GM19452 (cell line): ENCODE results near the gene PHACTR3.

ENCODE experiments used
- ATAC-seq: cut with Tn5 transposase; IDR thresholded peaks from one replicate; pipeline ENCODE4 v1.9.1; 2021; ENCODE audit not compliant: unreplicated experiment

PHACTR3 gene

DNA sequence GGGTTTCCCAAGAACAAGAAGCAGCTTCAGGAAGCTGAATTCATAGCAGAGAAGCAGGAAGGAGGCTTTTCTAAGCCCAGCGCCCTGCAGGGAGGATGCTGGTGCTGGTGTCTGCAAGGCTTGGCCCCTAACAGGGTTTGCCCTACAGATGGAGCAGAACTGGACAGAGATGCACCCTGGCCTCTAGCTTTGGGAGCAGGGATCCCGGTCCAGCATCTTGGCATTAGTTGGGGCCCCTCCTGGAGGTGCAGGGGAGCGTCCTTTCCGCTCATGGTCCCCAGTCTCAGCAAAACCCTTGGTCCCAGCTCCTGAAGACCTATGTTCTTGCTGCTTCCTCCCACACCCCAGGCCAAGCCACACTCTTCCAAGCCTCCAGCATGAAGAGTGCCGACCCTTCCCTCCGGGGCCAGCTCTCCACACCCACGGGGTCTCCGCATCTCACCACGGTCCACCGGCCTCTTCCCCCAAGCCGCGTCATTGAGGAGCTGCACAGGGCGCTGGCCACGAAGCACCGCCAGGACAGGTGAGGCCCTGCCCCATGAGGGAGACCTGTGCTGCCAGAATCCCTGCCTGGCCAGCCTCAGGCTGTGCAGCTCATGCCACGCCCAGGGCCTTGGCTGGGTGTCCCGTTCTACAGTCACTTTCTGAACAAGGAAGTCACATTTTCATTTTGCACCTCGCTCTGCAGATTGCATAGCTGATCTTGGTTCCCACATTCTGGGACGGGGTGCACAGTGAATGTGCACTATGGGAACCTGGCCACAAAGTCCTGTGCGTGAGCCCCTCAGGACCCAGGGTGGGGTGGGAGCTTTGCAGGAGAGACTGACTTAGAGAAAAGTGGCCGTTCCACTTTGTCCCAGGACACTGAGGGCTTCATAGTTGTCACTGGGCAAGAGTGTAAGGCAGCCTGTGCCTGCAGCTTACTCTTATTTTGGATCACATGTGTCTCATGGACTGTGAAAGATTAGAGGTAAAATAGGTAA lies 168.9 kb downstream of the PHACTR3 start:
- no peak for ATAC-seq

DNA sequence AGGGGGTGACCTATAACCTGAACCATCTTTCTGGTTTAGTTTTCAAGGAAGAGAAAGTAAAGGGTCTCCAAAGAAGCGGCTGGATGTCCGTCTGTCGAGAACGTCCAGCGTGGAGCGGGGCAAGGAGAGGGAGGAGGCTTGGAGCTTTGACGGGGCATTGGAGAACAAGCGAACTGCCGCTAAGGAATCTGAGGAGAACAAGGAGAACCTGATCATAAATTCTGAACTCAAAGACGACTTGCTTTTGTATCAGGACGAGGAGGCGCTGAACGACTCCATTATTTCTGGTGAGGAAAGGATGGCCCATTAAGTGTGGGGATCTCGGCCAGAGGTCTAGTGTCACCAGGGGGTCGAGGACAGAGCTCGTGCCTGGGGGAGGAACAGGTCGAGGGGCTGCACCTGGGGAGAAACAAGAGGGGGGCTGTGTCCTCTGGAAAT lies 169.9 kb downstream of the PHACTR3 start:
- no peak for ATAC-seq

DNA sequence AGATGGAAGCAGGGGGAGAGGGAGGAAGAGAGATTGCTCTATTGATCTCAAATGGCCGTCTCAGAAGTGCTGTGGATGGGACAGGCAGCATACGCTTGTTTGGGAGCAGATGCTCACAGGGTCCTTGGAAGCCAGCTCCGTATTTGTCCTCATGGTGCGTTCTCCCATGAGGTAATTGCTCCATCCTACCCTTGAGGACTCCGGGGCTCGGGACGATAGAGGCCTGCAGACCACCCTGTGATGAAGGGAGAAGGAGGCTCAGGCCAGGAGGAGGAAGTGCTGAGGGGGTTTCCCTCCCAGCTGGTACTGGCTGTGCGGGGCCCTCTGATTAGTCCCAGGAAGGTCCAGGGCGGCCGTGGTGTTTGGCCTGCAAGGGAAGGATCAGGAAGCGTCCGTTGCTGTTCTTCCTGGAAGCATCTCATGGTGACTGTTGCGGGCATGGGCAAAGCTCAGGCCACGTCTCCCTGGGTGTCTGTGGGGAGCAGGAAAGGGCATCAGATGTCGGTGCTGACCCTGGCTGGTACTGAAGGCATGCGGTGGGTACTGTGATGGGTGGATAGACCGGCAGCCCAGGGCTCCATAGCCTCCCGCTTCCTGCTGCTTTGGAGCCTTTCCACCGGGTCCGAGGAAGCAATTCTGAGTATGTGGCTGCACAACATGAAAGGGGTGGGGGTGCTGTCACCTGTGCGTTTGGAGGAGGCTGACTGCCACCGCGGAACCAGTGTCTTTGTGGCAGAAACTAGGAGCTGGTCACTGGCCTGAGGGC lies 170.8 kb downstream of the PHACTR3 start:
- ATAC-seq, result no peak

DNA sequence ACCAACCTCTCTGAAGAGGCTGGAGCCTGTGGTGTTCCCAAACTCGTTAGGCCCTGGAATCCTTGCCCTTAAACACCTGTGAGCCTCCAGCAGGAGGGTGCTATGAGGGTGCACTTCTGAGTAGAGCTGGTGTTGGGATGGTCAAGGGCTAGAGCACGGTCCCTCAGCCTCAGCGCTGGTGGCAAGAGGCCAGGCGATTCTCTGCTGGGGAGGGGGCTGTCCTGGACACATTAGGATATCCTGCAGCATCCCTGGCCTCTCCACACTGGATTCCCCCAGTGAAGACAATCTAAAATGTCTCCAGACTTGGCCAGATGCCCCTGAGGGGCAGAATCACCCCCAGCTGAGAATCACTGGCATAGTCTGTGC lies 171.3 kb downstream of the PHACTR3 start:
- no peak for ATAC-seq

DNA sequence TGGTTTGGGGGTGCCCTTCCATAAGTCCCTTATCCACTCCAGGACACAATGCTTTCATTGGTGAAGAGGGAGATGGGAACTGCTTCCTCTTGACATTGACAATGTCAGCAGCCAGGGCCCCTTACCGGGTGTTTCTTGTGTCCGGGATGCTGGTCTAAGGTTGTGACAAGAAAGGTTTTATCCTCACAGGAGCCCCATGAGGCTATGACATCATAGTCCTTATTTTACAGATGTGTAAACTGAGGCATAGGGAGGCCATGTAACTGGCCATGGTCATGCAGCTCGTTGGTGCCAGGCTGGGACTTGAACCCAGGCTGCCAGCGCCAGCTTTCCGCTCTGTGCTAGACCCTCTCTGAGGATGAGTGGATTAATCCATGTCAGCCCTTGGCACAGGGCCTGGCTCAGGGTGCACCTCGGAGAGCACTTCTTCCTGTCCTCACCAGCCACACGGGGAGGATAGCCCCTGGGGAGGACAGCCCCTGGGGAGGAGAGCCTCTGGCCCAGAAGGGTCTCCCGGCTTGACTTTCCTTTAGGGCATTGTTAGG lies 171.8 kb downstream of the PHACTR3 start:
- ATAC-seq, result no peak

DNA sequence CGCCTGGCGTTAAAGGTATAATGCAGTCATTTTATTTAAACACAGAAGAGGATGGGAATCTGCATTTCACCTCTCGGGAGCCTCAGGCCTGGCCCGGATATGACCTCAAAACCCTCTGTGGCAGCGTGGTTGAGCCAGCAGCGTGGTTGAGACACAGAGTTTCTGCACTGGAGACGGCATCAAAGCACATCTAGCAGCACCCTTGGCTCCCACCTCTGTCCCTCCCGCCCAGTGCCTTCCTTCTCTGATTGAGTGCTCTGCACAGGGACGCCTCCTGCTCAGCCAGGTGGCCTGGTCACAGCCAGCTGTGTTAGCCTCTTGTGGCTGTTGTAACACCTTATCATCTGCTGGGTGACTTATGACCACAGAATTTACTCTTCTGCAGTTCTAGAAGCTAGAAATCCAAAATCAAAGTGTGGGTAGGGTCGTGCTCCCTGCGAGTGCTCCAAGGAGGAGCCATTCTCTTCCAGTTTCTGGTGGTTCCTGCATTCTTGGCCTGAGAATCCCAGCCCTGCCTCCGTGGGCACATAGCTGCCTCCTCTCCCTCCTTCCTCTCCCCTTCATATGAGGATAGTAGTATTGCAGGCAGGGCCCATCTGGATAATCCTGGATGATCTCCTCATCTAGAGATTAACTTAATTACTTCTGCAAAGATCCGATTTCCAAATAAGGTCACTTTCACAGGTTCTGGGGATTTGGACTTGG lies 172.4 kb downstream of the PHACTR3 start:
- no peak for ATAC-seq

DNA sequence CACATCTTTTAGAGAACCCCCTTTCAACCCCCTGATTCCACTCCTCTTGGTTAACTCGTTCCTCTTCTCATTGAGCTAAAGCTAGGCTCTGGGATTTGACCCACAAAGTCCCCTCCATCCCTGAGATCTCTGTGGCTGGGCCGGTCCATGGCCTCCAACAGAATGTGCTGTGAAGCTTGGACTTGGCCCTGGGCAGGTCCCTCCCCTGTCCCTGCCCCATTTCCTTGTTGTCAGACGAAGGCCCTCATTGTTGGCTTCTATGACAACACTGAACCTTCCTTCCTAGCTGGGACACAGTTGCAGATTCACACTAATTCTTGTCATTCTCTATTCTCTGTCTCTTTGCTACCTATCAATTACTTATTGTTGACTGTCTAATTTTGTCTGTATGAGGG lies 173.0 kb downstream of the PHACTR3 start:
- ATAC-seq, result no peak

DNA sequence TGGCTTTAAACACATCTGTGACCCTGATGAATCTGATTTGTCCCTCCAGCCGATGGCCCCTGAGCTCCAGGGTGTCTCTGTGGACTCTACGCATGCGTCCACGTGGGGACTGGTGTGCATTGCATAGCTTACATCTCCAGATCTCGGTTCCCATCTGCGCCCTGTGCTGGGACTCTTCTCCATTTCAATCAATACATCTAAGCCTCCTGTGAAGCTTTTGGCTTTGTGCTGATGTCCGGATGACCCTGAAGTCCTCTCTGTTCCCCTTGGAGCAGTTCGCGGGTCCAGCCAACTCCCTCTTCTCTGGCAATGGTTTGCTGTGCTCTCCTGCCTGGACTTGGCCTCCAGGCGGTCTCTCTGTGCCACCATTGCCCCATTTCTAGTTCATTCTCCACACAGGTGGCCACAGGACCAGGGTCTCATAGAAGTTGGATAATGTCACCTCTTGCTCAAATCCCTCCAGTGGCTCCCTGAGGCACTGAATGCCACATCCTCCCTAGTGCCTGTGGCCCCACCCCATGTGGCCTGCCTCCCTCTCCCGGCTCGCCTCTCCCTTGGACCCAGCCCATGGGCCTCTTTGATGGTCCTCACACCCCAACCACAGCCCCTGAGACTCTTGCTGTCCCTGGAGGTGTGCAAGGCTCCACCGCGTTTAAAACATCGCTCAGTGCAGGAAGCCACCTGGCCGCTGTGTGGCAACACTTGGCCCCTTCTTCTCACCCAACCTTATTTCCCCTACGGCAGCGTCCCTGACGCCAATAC lies 173.7 kb downstream of the PHACTR3 start:
- ATAC-seq, result no peak

DNA sequence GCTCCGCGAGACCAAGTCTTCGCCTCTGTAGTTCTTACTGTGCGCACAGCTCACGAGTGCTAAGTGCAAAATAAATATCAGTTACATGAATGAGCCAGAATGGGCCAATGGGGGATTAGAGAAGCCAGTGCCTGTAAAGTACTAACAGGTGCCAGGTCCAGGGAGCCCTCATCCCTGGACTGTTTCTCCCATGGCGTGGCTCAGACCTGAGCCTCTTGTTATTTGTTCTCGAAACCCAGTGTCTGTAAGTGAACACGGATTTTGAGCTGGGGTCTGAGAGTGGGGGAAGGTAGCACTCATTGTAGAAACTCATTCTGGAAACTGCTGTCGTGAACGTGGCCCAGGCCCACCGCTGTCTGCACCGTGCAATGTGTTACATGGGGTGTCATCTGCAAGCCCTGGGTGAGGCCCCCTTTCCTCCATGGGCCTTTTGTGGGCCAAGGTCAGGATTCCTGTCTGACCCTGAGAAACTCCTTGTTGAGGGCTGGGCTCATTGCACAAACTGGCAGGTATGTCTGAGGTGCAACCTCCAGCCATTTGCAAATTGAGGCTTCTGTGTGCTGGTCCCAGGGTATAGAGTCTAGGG lies 174.4 kb downstream of the PHACTR3 start:
- ATAC-seq, result no peak

DNA sequence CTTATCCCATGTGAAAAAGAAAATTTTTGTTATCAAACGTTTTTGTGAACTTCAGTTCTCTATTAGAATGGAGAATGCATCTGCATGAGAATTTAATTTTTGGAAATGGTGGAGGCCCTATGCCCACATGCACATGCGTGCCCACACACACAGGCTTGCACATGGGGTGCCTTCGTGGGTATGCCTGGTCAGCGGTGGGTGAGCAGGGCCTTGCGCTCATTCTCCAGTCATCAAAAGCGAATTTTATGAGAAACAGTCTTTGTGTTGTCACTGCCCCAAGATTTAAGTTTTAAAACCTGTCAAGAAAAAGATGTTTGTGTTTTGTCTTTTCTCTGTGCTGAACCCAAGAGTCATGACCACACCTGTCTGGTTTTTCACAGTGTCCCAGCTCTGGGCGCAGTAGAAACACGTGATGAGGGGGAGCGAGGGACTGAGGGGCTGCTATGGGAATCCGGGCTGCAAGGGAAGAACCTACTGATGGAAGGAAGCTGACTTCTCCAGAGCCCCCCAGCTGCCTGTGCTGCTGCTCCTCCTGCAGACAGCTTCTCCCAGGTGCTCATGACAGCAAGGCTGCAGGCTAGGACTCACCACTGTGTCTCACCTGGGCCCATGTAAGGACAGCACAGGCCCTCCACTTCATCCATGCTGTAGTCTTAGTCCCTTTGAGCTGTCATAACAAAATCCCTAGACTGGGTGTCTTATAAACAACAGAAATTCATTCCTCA lies 175.5 kb downstream of the PHACTR3 start:
- ATAC-seq, result no peak

DNA sequence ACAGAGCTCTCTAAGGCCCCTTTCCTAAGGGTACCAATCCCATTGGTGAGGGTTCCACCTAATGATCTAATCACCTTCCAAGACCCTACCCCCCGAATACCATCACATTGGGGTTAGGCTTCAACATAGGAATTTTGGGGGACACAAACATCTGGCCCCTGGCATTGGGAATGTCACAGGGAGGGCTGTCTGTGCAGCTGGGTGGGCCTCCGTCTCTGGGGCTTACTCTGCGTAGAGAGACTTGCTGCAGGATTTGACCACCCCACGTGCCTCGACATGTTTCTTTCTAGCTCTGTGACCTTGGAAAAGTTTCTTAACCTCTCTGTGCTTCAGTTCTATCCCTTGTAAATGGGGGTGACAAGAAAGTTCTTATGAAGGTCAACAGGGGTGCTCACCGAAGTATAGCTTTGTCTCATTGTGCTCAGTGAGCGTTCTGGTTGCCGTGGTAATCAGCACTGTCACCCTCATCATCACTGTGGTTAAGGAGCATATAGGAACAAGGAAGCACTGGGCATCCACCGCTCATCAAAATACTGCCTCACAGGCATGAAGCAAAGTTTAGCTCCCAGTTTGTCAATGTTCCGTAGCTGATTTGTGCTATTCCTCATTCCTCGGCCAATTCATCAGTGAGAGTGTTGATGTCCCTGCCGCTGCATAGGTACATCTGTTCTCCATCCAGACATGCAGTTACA lies 176.3 kb downstream of the PHACTR3 start:
- ATAC-seq, result no peak

DNA sequence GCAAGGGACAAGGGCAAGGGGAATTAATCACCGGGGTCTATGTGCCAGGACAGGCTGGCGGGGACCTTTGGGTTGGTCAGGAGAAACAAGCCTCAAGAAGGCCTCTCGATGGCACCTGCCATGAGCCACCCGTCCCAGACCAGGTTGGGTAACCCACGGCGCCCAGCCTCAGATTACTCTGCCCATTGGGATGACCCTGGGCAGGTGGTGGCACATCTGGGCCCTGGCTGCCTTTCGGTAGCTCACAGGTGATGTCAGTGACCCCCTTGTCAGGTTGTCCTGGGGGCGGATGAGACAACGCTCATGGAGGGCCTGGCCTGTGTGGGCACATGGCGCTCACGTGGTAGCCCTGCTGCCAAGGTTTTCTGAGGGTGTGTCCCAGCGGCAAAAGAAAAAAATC lies 176.9 kb downstream of the PHACTR3 start:
- no peak for ATAC-seq

DNA sequence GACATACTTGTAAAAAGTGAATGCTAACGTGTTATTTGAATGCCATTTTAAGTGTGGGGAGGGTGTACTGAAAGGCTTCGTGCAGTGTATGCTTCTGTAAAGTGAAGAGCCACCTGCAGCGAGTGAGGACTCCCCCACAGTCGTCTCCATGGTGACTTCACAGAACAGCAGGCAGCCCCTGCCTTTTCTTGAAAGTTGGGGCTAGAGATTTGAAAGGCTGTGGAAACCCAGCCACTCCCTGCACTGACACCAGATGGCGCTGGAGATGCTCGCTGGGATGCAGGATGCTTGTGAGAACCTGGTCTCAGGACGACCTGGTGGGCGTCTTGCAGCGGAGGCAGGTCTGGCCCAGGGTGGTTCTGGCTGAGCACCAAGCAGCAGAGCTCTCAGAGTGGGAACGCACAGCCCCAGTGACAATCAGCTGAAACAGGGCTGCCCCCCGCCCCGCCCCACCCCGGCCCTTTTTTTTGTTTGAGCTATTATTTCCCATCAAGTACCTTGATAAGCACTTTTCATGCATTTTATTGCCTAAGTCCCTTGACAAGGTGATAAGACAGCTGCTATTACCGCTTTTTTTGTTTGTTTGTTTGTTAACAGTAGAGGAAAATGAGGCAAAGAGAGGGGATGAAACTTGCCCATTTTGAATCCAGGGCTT lies 178.8 kb downstream of the PHACTR3 start:
- ATAC-seq, result no peak

DNA sequence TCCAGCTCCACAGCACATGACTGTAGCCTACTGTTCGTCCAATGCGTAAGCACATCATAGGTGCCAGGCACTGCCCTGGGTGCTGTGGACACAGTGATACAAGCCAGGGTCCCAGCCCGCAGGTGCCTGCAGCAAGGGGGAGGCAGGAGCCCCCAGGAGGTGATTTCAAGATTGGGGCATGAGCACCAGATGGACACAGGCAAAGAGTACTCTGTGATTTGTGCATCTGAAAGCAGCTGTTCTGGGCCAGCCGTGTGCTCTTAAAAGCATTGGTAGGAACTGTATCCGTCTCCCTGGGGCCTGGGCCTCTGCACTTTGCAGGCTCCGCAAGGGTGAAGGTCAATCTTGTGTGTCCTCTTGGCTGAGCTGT lies 179.3 kb downstream of the PHACTR3 start:
- ATAC-seq, result no peak

DNA sequence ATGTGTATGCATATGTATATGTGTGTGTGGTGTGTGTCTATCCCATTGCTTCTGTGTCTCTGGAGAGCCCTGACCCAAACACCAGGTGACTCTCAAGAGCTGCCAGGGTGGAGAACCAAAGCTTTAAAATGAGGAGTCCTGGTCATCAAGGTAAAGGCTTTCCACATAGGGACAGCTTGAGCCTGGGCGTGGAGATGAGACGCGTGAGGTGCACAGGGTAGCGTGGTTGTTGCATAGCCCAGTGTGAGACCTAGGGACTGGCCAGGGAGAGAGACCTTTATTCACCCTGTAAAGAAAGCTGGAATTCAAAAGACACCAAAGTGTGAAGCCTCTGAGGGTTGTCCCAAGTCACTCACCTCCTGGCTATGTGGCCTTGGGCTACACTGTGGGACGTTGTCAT lies 180.0 kb downstream of the PHACTR3 start:
- no peak for ATAC-seq

DNA sequence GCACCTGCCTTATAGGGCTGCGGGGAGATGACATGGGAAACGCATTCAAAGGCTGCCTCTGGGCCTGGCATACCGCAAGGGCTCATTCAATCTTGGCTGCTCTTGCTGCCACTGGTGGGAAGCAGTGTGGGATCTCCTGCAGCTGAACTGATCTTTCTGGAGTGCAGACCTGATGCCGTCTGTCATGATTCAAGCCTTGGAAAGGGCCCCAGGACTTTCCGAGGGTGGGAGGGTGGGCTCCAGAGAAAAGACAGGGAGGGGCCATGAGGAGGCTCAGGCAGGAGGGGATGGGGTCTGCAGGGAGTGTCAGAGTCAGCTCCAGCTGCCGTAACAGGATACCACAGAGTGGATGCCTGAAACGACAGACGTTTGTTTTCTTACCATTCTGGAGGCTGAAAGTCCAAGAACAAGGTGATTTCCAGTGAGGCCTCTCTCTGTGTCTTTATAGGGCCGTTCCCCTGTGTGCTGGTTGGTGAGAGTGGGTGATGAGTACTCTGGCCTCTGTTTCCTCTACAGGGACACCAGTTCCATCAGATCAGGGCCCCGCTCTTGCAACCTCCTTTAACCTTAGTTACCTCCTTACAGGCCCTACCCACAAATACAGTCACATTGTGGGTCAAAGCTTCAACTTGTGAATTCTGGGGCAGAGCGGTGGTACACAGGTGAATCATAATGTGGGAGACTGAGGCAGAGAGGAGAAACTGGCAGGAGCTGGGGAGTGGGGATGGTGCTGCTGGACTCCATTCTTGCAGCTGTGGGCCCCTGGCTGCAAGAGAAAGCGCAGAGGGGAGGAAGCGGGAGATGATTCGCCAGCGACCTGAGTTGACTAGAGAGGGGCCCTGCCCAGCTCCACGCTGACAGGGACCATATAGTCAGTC lies 180.7 kb downstream of the PHACTR3 start:
- ATAC-seq, result no peak

DNA sequence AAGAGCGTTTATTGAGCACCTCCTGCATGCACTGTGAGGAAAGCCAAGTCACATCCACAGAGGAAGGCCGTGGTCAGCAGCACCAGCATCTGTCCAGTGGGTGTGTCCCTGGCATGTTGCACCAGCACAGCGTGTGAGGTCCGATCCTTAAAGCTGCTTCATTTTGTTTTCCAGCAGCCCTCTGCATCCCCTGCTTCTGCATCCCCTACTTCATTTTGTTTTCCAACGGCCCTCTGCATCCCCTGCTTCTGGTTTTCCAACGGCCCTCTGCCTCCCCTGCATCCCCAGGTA lies 181.3 kb downstream of the PHACTR3 start:
- no peak for ATAC-seq
